ENCODE results near the gene CR1.
"Not testable (repeated sequence)": the region's sequence is repeated elsewhere in the genome, so short reads cannot be mapped to it uniquely, and the experiment has no call there.

CR1 gene

GRCh38 chr1:207676153-207676552, 180.2 kb downstream of the CR1 start:
- no peak for DNase-seq (ENCODE audit: low read depth in 2 of 2)

GRCh38 chr1:207680590-207681388, 184.8 kb downstream of the CR1 start:
- DNase-seq (ENCODE audit: low read depth in 2 of 2) = not testable (repeated sequence)

GRCh38 chr1:207682872-207683434, 187.0 kb downstream of the CR1 start:
- DNase-seq (ENCODE audit: low read depth in 2 of 2) = not testable (repeated sequence)

GRCh38 chr1:207690551-207690950, 194.6 kb downstream of the CR1 start:
- not testable (repeated sequence) for DNase-seq (ENCODE audit: low read depth in 2 of 2)

- DNase-seq (ENCODE audit: low read depth in 2 of 2) = no peak
Measured at GRCh38 chr1:207691010-207691409, 195.1 kb downstream of the CR1 start.

Data from stimulated activated CD8-positive, alpha-beta memory T cell treated with anti-CD3 and anti-CD28 coated beads, Interleukin-7, amount 100 ng/mL, for 1 hour (primary cell).